Stimulated activated CD4-positive, alpha-beta T cell treated with anti-CD3 and anti-CD28 coated beads, Interleukin-12 subunit alpha, Interleukin-12 subunit beta, amount 100 ng/mL, for 24 hours (primary cell): Measurements from ENCODE around the gene GC.
"Not testable (repeated sequence)": the region's sequence is repeated elsewhere in the genome, so short reads cannot be mapped to it uniquely, and the experiment has no call there.

Experiments
- DNase-seq, 2 experiments: peaks; one replicate each; pipeline ENCODE4 v3.0.0-alpha.2; 2020; ENCODE audit warnings: low read depth in 2 of 2

The GC gene

GRCh38 chr4:71783972-71784371 is at the start of gene GC:
GC (minus strand) TSS chr4:71784079; CDS start chr4:71784018, 61 bp downstream.
- DNase-seq: no peak

- no peak for DNase-seq
Observed at GRCh38 chr4:71833232-71833900, 49.5 kb upstream of the GC start.

- no peak for DNase-seq
Observed at GRCh38 chr4:71832049-71832448, 48.2 kb upstream of the GC start.

GRCh38 chr4:71830497-71831190 is 46.8 kb upstream of the GC start:
- DNase-seq: no peak

- DNase-seq: no peak
Observed at GRCh38 chr4:71828470-71828869, 44.6 kb upstream of the GC start.

GRCh38 chr4:71827826-71828225 is 43.9 kb upstream of the GC start:
- no peak for DNase-seq

- DNase-seq: no peak
Observed at GRCh38 chr4:71816676-71817303, 32.9 kb upstream of the GC start.

- no peak for DNase-seq
Observed at GRCh38 chr4:71814433-71814832, 30.6 kb upstream of the GC start.

GRCh38 chr4:71809805-71810204 is 25.9 kb upstream of the GC start:
- DNase-seq: not testable (repeated sequence)

GRCh38 chr4:71807469-71807868 is 23.6 kb upstream of the GC start:
- no peak for DNase-seq

GRCh38 chr4:71805230-71805629 is 21.4 kb upstream of the GC start:
- DNase-seq: not testable (repeated sequence)

- not testable (repeated sequence) for DNase-seq
Observed at GRCh38 chr4:71804017-71804697, 20.3 kb upstream of the GC start.

GRCh38 chr4:71785959-71786358 is 2.1 kb upstream of the GC start:
- no peak for DNase-seq

- no peak for DNase-seq
Observed at GRCh38 chr4:71784569-71785197, 804 bp upstream of the GC start.

GRCh38 chr4:71777891-71778290 is 6.0 kb downstream of the GC start:
- no peak for DNase-seq

- no peak for DNase-seq
Observed at GRCh38 chr4:71775449-71775848, 8.4 kb downstream of the GC start.

- no peak for DNase-seq
Observed at GRCh38 chr4:71774136-71774535, 9.7 kb downstream of the GC start.

GRCh38 chr4:71773004-71773403 is 10.9 kb downstream of the GC start:
- no peak for DNase-seq

GRCh38 chr4:71772592-71772991 is 11.3 kb downstream of the GC start:
- no peak for DNase-seq

- no peak for DNase-seq
Observed at GRCh38 chr4:71771613-71772012, 12.3 kb downstream of the GC start.

GRCh38 chr4:71769434-71769833 is 14.4 kb downstream of the GC start:
- no peak for DNase-seq

GRCh38 chr4:71768123-71768522 is 15.8 kb downstream of the GC start:
- DNase-seq: no peak
